Left ventricle myocardium superior (tissue), 1 donor: ENCODE measurements around the gene ANO10. TPM values are rescaled to one million over a fixed set of nuclear protein-coding genes. Genes with fewer than 3 reads are reported as not detected.
"Not testable (repeated sequence)": the region's sequence is repeated elsewhere in the genome, so short reads cannot be mapped to it uniquely, and the experiment has no call there.

Source experiments
- ATAC-seq: fragments of 200-7000 bp; cut with Tn5 transposase; one replicate; pipeline ENCODE4 v1.9.1; 2020; ENCODE audit warnings: mild to moderate bottlenecking, moderate library complexity
- DNase-seq: peaks from one replicate; pipeline ENCODE4 v3.0.0-alpha.2; 2020
- intact Hi-C: fragments of 100-400 bp; cut with micrococcal nuclease; formaldehyde crosslinking; loops from one replicate; pipeline ENCODE4 v1.11.0; 2022
- total RNA-seq: library from RNA; stranded (reverse); fragmentation: NEBNext Ultra II Directional; extraction: Animal tissue kit (Norgen Biotek cat#: 25700); gene quantifications from one replicate; pipeline ENCODE4 v1.2.1, GENCODE V29; 2021
- donor health status: DM: no; HTN: yes; CAD: no; lungs with severe emphysema.

The ANO10 gene
- total RNA-seq, 1 donor from 2014 or later: 10.5 TPM

DNA sequence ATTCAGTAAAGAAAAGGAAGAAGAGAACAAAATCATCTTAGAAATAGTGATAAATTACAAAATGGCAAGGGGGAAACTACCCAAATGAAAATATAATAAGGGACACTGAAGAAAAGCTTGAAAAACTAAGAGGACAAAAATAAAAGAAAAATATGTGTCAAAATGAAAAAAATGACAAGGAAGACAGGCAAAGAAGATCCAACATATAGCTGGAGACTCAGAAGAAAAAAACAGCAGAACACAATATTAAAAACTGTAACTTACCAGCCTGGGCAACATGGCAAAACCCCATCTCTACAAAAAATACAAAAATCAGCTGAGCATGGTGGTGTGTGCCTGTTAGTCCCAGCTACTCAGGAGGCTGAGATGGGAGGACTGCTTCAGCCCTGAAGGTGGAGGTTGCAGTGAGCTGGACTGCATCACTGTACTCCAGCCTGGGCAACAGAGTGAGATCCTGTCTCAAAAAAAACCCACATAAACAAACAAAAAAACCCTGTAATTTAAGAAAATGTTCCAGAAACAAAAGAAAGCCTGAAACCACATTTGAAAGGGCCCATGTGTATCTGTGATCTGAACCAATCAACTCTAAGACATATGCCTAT lies 93.2 kb downstream of the ANO10 start:
- ATAC-seq: no peak
- intact Hi-C loops: no loop called here
- no peak for DNase-seq

GRCh38 chr3:43526956-43527355 lies 94.9 kb downstream of the ANO10 start:
- intact Hi-C loops: no loop called here
- DNase-seq (no peak), ATAC-seq (no peak)

DNA sequence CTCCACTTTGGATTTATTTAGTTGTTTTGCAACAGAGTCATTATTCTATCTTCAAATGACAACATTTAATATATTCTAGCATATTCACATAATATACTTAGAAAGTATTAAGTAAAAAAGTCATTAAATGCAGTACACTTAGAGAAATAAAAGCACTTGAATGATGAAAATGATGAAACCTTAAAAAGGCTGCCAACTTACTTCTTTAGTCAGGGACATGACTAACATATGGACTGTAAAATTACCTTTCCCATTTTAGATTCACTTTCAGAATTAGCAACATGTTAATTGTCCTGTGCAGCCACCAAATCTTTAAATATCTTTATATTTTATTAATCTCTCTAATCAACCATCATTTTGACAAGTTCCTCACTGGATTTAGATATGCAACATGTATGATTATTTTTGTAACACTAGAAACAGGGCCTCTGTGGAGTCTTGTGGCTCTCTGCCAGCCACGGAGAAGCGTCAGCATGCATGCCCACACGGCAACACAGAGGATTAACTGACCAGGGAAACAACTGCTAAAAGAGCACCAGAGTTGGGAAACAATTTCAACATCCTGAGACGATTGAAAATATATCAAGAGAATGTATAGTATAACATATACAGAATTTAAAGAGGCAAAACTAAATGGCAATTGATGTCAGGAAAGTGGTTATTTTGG lies 95.7 kb downstream of the ANO10 start:
- intact Hi-C loops: no loop called here

GRCh38 chr3:43525386-43525785 lies 96.4 kb downstream of the ANO10 start:
- intact Hi-C loops: no loop called here
- no peak for ATAC-seq
- DNase-seq: no peak

More for the DNA sequence above, 95.7 kb downstream of the ANO10 start:
- ATAC-seq (no peak), DNase-seq (no peak)

DNA sequence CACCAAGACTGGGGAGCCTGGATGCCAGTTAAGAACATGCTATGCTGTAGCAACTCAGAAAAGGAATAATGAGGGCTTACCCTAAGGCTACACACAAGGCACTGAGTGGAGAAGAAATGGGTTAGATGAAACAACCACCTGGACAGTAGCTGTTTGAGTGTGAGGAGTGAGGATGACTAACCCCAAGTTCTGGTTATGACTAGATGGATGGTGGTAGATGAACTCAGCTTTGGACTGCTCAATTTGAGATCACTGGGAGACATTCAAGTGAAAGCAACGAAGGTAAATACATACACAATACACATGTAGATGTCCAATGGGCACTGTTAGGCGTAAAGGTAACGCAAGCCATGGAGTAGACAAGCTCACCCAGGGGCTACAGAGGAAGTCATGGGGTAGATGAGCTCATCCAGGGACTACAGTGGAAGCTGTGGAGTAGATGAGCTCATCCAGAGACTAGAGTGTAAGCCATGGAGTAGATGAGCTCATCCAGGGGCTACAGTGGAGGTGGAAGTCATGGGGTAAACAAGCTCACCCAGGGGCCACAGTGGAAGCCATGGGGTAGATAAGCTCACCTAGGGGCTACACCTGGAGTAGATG lies 98.3 kb downstream of the ANO10 start:
- intact Hi-C loops: no loop called here
- DNase-seq (no peak), ATAC-seq (no peak)

DNA sequence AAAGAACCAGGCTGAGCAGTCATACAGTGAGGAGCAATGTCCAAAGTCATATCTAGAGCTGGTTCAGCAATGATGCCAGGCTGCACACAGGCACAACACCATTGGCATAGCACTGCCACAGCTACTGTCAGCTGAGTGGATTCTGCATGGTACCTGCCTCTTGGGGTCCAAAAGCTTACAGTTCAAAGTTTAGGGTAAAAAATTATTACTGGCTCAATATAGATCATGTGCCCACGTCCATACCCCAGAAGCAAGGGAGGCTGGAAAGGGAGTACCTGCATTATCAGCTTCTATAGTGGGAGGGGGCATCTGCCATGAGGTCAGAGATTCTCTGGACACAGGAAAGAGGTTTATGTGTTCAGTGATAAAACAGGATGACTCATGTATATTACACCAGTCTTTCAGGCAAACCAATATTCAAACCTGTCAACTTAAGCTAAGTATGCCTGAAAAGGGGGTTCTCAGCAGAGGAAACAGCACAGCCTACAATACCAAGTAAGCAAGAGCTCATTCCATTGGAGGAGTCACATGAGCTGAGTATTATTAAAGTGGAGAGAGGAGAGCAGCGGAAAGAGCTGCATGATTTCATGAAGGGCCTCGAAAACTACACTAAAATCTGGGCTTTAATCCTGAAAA lies 99.0 kb downstream of the ANO10 start:
- DNase-seq: no peak
- intact Hi-C loops: no loop called here
- ATAC-seq: no peak

DNA sequence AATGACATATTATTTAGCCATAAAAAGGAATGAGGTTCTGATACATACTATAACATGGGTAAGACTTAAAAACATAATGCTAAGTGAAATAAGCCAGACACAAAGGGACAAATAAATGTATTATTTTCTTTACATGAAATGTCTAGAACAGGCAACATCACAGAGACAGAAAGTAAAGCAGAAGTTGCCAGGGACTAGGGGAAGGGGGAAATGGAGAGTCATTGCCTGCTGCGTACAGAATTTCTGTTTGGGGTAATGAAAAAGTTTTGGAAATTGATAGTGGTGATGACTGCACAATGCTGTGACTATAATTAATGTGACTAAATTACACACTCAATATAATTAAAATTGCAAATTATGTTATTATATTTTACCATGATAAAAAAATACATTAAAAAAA lies 99.9 kb downstream of the ANO10 start:
- ATAC-seq: no peak
- no peak for DNase-seq
- intact Hi-C loops: no loop called here

DNA sequence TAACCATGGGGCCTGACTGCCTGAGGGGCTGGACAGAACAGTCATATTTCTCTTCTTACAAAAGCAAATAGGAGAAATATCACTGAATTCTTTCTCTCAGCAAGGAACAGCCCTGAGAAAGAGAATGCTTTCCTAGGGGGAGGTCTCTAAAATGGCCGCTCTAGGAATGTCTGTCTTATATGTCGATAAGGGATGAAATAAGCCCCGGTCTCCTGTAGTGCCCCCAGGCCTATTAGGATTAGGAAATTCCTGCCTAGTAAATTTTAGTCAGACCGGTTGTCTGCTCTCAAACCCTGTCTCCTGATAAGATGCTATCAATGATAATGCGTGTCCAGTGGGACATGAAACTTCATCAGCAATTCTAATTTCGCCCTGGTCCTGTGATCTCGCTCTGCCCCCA lies 103.3 kb downstream of the ANO10 start:
- ATAC-seq, intact Hi-C loops, DNase-seq: not testable (repeated sequence)

- no peak for DNase-seq
- no peak for ATAC-seq
- intact Hi-C loops: no loop called here
Measured at GRCh38 chr3:43515970-43516635, 105.7 kb downstream of the ANO10 start.

DNA sequence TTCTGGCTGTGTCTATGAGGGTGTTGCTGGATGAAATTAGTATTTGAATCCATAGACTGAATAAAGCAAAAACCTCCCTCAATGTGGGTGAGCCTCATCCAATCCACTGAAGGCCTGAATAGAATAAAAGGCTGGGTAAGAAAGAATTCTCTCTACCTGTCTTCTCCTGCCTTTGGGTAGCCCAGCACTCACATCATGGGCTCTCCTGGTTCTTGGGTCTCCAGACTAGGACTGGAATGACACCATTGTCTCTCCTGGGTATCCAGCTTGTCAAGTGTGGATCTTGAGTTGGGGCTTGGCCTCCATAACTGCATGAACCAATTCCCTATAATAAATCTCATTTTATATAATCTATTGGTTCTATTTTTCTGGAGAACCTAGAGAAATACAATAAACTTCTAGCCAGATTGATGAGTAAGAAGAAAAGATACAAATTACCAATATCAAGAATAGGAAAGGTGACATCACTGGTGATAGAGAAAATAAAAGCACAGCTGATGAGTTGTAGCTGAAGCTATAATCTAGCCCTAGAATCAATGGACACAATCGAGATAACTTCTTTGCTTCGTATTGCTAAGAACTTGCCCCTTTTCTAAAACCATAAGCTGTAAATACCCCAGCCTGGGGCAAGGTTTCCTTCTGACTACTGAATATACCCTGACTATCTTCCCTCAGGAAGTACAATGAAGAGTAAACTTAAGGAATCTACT lies 106.4 kb downstream of the ANO10 start:
- DNase-seq (no peak), ATAC-seq (no peak)
- intact Hi-C loops: no loop called here

GRCh38 chr3:43512754-43513404 lies 108.9 kb downstream of the ANO10 start:
- intact Hi-C loops: no loop called here
- no peak for ATAC-seq
- no peak for DNase-seq

- no peak for ATAC-seq
- no peak for DNase-seq
Measured at GRCh38 chr3:43506644-43507043, 115.2 kb downstream of the ANO10 start.

GRCh38 chr3:43505351-43505750 lies 116.5 kb downstream of the ANO10 start:
- ATAC-seq: no peak
- intact Hi-C loops: loop anchor here (10.0 kb wide), 1 partner anchor 541 kb away; no protein-coding TSS in a partner anchor
- DNase-seq: no peak

More at GRCh38 chr3:43506644-43507043, 115.2 kb downstream of the ANO10 start:
- intact Hi-C loops: loop anchor here (10.0 kb wide), 1 partner anchor 542 kb away; no protein-coding TSS in a partner anchor

DNA sequence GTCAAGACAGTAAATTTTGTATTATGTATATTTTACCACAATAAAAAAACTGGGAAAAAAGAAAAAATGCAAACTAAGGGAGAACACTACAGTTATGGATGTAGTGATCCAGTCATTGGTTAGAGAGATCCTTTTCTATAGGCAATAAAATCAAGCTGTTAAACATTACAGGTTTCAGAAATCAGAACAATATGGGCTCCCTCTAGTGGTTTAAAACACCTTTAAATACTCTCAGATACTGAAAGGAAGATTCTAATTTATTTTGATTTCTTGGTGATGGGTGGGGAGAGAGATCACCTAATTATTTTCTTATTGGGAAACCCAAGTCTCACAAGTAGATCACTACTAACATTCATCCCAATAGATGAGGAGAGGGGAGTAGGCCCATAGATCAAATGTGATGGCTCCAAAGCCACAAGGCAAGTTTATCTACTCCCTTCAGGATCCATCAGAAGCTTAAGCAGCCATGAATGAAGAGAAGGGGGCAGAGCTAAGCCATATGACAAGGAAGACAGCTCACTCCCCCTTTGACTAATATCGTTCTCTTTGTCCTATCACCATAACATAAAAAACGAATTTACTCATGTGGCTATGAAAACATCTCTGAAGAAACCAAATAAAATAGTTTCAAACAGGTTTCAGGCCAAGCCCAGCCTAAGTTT lies 118.6 kb downstream of the ANO10 start:
- DNase-seq (no peak), ATAC-seq (no peak)
- intact Hi-C loops: loop anchor here (2.0 to 10.0 kb wide), 2 partner anchors 340 to 538 kb away; no protein-coding TSS in a partner anchor

DNA sequence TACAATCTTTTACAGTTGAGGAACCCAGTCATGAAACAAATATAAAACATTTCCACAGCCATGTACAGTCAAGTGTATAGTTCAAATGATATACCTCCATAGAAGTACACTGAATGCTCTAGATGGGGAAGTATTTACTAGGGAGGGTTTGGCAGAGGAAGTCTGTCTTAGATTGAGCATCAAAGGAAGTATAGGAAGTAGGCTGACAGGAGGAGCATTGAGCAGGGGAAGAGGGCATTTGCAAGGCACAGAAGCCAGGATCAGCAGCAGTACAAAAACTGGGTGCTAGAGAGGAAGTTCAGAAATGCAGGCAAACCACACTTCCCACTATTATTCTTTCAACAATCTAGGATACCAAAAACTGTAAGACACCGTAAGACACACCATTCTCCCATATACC lies 122.6 kb downstream of the ANO10 start:
- ATAC-seq (peak; percentile 60), DNase-seq (no peak)
- intact Hi-C loops: no loop called here

GRCh38 chr3:43497905-43498365 lies 123.9 kb downstream of the ANO10 start:
- intact Hi-C loops: no loop called here
- no peak for DNase-seq
- no peak for ATAC-seq

DNA sequence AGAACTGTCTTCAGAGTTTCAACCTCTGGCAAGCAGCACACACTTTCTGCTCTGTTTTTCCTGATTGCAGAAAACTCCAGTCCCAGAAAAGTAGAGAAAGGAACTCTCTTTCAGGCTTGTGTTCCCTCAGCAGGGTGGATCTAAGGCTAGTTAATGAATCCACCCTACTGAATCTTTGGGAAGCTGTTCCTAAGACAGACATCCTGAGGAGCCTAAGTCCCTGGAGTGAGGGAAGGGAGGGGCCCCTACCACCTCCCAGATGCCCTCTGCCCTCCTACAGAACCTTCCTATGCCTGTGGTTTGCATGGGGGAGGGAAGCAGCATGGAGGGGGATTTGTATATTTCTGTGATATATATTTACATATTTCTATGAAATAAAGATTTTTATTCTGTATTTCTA lies 124.4 kb downstream of the ANO10 start:
- ATAC-seq: peak; percentile 45
- intact Hi-C loops: no loop called here
- no peak for DNase-seq
